Measurements from ENCODE around the gene SPEM1.
A peak's percentile ranks its signal among the peaks of the same experiment; 100 is the strongest.

Gene SPEM1

DNA sequence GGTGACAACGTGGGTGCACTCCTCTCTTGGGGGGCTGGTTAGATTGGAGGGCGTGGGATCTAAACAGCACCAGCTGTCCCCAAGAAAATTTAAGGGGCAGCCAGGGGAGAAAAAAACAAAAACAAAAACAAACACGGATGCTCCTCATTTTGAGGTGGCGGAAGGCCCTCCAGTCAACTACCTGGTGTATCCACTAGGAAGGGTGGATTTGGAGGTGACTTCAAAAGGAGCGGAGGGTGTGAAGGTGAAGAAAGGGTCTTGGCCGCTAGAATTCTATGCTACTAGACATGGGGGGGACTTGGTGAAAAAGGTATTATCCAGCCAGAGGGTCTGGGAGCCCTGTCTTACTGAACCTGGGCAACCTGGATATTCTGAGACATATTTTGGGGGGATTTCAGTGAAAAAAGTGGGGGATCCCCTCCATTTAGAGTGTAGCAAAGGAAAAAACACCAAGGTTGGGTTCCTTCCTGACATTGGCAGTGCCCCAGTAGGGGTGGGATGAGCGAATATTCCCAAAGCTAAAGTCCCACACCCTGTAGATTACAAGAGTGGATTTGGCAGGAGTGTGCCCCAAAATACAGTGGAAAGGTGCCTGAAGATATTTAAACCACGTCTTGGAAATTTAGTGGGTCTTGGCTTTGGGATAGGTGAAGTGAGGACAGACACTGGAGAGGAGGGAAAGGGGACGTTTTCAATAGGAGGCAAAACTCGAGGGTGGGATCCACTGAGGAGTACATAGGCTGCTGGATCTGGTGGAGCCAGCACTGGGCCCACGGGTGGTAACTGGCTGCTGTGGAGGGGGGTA is 18.7 kb downstream of the SPEM1 start:
- peaks cover 12% of the 10 kb centered on the region for H3K4me1 ChIP-seq (ENCODE audit: low read length)
- 0 out of 2 replicates have a peak, but pooled peaks cover 3% of the 10 kb centered on the region for H3K27me3 ChIP-seq (ENCODE audit: low read depth, low read length)
- H3K36me3 ChIP-seq (replicated peaks; ENCODE audit: low read depth, low read length): no peaks in the 10 kb centered on the region
- H3K4me2 ChIP-seq (ENCODE audit: low read length): no peak overlapping the region
- H3K9ac ChIP-seq (ENCODE audit: low read length): no peak overlapping the region
- H2AFZ ChIP-seq (ENCODE audit: low read depth, low read length): no peak overlapping the region
- H3K27ac ChIP-seq (ENCODE audit: low read length): no peak overlapping the region
- no peaks in the 10 kb centered on the region for H4K20me1 ChIP-seq (ENCODE audit: insufficient read depth, low read length)
- H3K9me3 ChIP-seq (ENCODE audit: insufficient read depth, low read length): no peaks in the 10 kb centered on the region
- no peaks in the 10 kb centered on the region for H3K79me2 ChIP-seq (ENCODE audit: low read length)
- no peak overlapping the region for H3K4me3 ChIP-seq (ENCODE audit: low read length)
- no peak for TF ChIP-seq EZH2phosphoT487 (IDR thresholded peaks at IDR 0.05; ENCODE audit: low read depth)

DNA sequence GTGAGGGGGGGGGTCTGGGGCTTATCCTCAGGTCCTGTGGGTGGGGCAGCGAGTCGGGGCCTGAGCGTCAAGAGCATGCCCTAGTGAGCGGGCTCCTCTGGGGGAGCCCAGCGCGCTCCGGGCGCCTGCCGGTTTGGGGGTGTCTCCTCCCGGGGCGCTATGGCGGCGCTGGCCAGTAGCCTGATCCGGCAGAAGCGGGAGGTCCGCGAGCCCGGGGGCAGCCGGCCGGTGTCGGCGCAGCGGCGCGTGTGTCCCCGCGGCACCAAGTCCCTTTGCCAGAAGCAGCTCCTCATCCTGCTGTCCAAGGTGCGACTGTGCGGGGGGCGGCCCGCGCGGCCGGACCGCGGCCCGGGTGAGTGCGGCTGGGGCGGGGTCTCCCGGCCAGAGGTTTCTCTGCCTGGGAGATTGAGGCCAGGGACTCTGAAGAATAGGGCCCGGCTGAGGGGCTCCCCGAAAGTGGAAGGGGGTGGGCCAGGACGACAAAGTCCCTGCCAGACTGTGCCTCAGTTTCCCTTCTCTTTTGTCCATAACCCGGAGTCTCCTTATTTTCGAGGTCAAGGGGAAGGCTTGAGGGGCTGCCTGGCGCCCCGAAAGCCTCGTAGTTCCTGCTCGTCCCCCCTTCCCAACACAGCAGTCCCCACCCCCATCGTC is 19.5 kb downstream of the SPEM1 start, which contains the start of gene FGF11:
Gene FGF11 (plus strand): TSS at position 51 of the 651 bp plus-strand sequence. CDS start 109 bp downstream, at position 160.
- no peaks in the 10 kb centered on the region for H3K36me3 ChIP-seq (replicated peaks; ENCODE audit: low read depth, low read length)
- H3K27ac ChIP-seq (ENCODE audit: low read length): no peak within 1 kb of the TSS
- peak within 1 kb of the TSS; percentile 74 for H3K4me3 ChIP-seq (ENCODE audit: low read length)
- H3K27me3 ChIP-seq (ENCODE audit: low read depth, low read length): 0 out of 2 replicates have a peak, but pooled peaks cover 3% of the 10 kb centered on the region
- no peaks in the 10 kb centered on the region for H3K79me2 ChIP-seq (ENCODE audit: low read length)
- H3K4me1 ChIP-seq (ENCODE audit: low read length): peaks cover 12% of the 10 kb centered on the region
- no peaks in the 10 kb centered on the region for H3K9me3 ChIP-seq (ENCODE audit: insufficient read depth, low read length)
- H4K20me1 ChIP-seq (ENCODE audit: insufficient read depth, low read length): no peaks in the 10 kb centered on the region
- H3K4me2 ChIP-seq (ENCODE audit: low read length): peak within 1 kb of the TSS; percentile 60
- H3K9ac ChIP-seq (ENCODE audit: low read length): peak within 1 kb of the TSS; percentile 35; the same call in 1 of the 2 replicates
- TF ChIP-seq, protein P1, sequence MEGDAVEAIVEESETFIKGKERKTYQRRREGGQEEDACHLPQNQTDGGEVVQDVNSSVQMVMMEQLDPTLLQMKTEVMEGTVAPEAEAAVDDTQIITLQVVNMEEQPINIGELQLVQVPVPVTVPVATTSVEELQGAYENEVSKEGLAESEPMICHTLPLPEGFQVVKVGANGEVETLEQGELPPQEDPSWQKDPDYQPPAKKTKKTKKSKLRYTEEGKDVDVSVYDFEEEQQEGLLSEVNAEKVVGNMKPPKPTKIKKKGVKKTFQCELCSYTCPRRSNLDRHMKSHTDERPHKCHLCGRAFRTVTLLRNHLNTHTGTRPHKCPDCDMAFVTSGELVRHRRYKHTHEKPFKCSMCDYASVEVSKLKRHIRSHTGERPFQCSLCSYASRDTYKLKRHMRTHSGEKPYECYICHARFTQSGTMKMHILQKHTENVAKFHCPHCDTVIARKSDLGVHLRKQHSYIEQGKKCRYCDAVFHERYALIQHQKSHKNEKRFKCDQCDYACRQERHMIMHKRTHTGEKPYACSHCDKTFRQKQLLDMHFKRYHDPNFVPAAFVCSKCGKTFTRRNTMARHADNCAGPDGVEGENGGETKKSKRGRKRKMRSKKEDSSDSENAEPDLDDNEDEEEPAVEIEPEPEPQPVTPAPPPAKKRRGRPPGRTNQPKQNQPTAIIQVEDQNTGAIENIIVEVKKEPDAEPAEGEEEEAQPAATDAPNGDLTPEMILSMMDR (IDR thresholded peaks at IDR 0.05; ENCODE audit: low read depth, low read length): no peak
- no peak for TF ChIP-seq EZH2phosphoT487 (IDR thresholded peaks at IDR 0.05; ENCODE audit: low read depth)
- H2AFZ ChIP-seq (ENCODE audit: low read depth, low read length): no peak within 1 kb of the TSS

DNA sequence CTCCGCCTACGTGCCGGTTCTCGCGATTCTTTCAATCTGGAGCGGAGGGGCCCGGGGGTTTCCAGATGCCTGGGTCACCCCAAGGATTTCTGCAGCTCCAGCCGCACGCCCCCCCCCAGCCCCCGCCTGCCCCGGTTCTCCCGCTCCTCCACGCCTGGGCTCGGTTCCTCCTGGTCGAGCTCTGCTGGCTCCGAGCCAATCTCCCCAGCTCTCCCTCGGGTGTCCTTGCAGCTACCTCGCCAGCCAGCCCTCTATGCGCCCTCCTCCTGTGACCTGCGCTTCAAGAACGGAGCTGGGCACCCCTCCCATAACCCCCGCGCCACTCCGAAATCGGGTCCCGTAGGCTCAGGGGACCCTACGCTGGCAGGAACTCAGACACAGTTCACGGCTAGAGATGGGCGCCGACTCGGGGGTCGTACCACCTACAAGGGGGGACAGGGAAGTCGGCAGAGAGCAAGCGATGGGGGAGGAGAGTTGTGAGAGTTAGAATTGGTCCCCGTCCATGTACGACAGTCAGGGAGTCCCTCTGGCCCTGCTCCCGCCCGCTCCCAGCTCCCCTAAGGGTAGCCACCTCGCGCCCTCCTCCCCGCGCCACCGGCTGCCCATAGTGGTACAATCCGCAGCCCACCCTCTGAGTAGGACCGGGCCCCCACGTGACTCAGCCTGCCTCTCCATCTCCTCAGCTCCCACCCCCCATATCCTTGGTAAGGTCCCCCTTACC is 20.1 kb downstream of the SPEM1 start:
- H3K4me3 ChIP-seq (ENCODE audit: low read length): peak overlapping the region; percentile 74

DNA sequence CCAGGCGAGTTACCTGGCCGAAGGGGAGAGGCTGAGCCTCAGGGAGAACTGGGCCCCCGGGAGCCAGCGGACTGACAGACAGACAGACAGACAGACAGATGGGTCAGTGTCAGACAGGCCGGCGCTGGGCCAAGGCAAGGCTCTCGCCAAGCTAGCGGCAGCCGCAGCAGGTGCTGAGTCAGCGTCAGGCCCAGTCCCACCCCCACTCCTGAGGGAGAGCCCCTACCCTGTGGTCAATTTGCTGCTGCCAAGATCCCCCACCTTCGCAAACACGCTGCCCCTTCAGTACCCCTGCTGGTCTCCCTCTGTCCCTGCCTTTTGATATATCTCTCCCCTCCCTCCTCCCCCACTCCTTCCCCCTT is 20.7 kb downstream of the SPEM1 start:
- no peak overlapping the region for H2AFZ ChIP-seq (ENCODE audit: low read depth, low read length)
- no peak overlapping the region; the same call in 1 of the 2 replicates for H3K9ac ChIP-seq (ENCODE audit: low read length)
- no peaks in the 10 kb centered on the region for H3K9me3 ChIP-seq (ENCODE audit: insufficient read depth, low read length)
- 0 out of 2 replicates have a peak, but pooled peaks cover 3% of the 10 kb centered on the region for H3K27me3 ChIP-seq (ENCODE audit: low read depth, low read length)
- peak overlapping the region; percentile 60 for H3K4me2 ChIP-seq (ENCODE audit: low read length)
- H3K36me3 ChIP-seq (replicated peaks; ENCODE audit: low read depth, low read length): no peaks in the 10 kb centered on the region
- H3K79me2 ChIP-seq (ENCODE audit: low read length): no peaks in the 10 kb centered on the region
- no peaks in the 10 kb centered on the region for H4K20me1 ChIP-seq (ENCODE audit: insufficient read depth, low read length)
- H3K4me3 ChIP-seq (ENCODE audit: low read length): peak overlapping the region; percentile 74
- TF ChIP-seq, protein P1 (IDR thresholded peaks at IDR 0.05; ENCODE audit: low read depth, low read length): no peak
- no peak for TF ChIP-seq EZH2phosphoT487 (IDR thresholded peaks at IDR 0.05; ENCODE audit: low read depth)
- peaks cover 12% of the 10 kb centered on the region for H3K4me1 ChIP-seq (ENCODE audit: low read length)
- H3K27ac ChIP-seq (ENCODE audit: low read length): no peak overlapping the region

More for the DNA sequence above, 20.1 kb downstream of the SPEM1 start:
- peak overlapping the region; percentile 60 for H3K4me2 ChIP-seq (ENCODE audit: low read length)
- H2AFZ ChIP-seq (ENCODE audit: low read depth, low read length): no peak overlapping the region
- TF ChIP-seq EZH2phosphoT487 (IDR thresholded peaks at IDR 0.05; ENCODE audit: low read depth): no peak
- TF ChIP-seq, protein P1 (IDR thresholded peaks at IDR 0.05; ENCODE audit: low read depth, low read length): no peak
- H3K4me1 ChIP-seq (ENCODE audit: low read length): peaks cover 12% of the 10 kb centered on the region
- no peaks in the 10 kb centered on the region for H3K9me3 ChIP-seq (ENCODE audit: insufficient read depth, low read length)
- no peaks in the 10 kb centered on the region for H4K20me1 ChIP-seq (ENCODE audit: insufficient read depth, low read length)
- H3K27me3 ChIP-seq (ENCODE audit: low read depth, low read length): 0 out of 2 replicates have a peak, but pooled peaks cover 3% of the 10 kb centered on the region
- no peak overlapping the region for H3K27ac ChIP-seq (ENCODE audit: low read length)
- H3K79me2 ChIP-seq (ENCODE audit: low read length): no peaks in the 10 kb centered on the region
- H3K9ac ChIP-seq (ENCODE audit: low read length): peak overlapping the region; percentile 35; the same call in 1 of the 2 replicates
- H3K36me3 ChIP-seq (replicated peaks; ENCODE audit: low read depth, low read length): no peaks in the 10 kb centered on the region
